VCaP (cell line): ENCODE measurements around the gene GPR3.

ENCODE experiments used
- H3K27ac ChIP-seq: fragments of 450-650 bp; 2 replicates; pipeline ENCODE4 v1.5.1; 2017
- TF ChIP-seq, protein P1 (sequence below): fragments of 450-650 bp; conservative IDR thresholded peaks from 2 replicates; pipeline ENCODE4 v1.5.1; 2017; ENCODE audit warnings: mild to moderate bottlenecking, moderate library complexity

Gene GPR3

DNA sequence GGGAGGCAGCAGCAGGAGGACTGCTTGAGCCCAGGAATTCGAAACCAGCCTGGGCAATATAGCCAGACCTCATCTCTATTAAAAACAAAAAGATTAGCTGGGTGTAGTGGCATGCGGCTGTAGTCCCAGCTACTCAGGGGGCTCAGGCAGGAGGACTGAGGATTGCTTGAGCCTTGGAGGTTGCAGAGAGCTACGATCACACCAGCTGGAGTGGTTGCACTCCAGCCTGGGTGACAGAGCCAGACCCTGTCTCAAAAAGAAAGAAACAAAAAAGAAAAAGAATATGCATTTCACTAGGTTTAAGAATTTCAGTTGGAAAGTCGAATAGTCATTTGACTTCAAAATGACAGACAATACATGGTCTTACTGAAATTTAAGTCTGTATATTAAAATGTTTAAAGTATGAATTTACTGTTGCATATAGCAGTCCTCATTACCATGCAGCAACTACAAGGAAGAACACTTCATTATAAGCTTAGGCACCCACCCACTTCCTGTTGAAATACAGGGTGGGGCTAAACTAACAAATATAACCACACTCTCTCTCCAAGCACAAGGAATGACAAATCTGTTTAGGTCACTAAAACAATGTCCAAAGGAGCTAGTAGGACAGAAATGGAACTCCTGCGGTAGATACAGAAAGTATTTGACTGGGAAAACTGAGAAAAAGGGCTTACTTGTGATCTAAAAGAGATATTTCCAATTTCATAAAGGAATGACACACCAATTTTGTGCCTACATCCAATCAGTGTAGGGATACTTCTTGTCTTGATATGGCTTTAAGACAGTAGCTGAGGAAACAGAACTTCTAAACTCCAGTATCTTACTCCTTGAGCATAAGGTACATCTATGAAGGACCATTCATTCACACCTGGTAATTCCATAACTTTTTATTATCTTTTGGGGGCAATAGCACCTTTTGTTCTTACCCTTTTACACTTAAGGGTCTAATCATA is 44.1 kb downstream of the GPR3 start:
- TF ChIP-seq, protein P1, sequence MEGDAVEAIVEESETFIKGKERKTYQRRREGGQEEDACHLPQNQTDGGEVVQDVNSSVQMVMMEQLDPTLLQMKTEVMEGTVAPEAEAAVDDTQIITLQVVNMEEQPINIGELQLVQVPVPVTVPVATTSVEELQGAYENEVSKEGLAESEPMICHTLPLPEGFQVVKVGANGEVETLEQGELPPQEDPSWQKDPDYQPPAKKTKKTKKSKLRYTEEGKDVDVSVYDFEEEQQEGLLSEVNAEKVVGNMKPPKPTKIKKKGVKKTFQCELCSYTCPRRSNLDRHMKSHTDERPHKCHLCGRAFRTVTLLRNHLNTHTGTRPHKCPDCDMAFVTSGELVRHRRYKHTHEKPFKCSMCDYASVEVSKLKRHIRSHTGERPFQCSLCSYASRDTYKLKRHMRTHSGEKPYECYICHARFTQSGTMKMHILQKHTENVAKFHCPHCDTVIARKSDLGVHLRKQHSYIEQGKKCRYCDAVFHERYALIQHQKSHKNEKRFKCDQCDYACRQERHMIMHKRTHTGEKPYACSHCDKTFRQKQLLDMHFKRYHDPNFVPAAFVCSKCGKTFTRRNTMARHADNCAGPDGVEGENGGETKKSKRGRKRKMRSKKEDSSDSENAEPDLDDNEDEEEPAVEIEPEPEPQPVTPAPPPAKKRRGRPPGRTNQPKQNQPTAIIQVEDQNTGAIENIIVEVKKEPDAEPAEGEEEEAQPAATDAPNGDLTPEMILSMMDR = no peak
- H3K27ac ChIP-seq = no peak overlapping the region

DNA sequence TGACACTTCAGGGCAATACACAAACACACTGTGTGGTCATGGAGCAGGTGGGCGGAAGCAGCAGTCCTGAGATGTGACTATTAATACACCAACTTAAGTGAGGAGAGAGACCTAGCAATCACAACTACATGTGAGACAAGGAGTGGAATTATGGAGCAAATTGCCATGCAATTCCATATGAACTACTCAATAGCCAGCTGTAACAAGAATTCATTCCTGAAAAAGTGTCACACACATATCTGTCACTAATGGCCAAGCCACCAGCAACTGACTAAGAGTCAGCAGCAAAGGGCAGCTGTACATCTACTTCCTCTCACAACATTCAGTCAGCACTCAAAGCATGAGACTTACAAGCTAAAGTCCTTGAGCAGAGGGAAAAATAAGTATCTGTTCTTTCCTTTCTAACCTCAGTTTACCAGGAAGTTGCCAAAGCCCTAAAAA is 46.2 kb downstream of the GPR3 start:
- H3K27ac ChIP-seq = no peak overlapping the region
- TF ChIP-seq, protein P1 = no peak

DNA sequence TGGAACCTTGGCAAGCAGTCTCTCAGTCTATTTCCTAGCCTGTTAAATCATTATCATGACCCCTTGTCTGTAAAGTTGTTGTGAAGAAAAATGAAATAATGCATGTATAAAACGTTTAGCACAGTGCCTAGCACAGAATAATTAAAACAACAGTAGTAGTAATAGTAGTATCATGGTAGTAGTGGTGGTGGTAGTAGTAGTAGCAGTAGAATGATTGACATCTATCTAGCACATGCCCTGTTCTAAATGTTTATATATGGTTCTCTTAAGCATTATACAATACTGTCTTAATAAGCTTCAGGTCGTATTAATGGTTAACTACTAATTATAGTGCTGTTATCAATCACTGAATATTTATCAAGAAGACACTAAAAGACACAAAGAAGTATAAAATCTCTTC is 46.7 kb downstream of the GPR3 start:
- no peak overlapping the region for H3K27ac ChIP-seq
- TF ChIP-seq, protein P1 = no peak

DNA sequence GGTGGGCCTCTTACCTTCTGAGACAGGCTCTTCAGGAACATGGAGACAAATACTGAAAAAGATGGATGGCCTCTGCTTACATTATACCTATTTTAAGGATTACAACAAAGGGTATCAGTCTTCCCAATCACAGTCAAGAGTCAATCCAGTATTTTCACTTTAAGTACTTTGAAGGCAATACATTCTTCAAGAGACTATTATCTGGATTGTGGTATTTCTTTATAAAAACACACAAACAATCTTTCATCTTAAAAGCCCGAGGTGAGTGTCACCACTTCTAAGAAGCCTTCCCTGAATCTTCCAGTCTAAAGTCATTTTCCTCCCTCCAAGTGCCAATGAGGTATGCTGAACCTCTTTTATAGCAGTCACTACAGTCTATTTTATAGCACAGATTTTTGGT is 52.2 kb downstream of the GPR3 start:
- no peak overlapping the region for H3K27ac ChIP-seq
- TF ChIP-seq, protein P1 = no peak
